Stimulated activated CD4-positive, alpha-beta T cell treated with anti-CD3 and anti-CD28 coated beads, Interleukin-4, amount 100 ng/mL, for 1 hour (primary cell): ENCODE data around the gene ABCB9.
"Not testable (repeated sequence)": the region's sequence is repeated elsewhere in the genome, so short reads cannot be mapped to it uniquely, and the experiment has no call there.

Experiments
- DNase-seq: peaks from one replicate; pipeline ENCODE4 v3.0.0-alpha.2; 2020

The ABCB9 gene

GRCh38 chr12:122959566-122960192, 6.6 kb downstream of the ABCB9 start:
- DNase-seq = no peak

DNA sequence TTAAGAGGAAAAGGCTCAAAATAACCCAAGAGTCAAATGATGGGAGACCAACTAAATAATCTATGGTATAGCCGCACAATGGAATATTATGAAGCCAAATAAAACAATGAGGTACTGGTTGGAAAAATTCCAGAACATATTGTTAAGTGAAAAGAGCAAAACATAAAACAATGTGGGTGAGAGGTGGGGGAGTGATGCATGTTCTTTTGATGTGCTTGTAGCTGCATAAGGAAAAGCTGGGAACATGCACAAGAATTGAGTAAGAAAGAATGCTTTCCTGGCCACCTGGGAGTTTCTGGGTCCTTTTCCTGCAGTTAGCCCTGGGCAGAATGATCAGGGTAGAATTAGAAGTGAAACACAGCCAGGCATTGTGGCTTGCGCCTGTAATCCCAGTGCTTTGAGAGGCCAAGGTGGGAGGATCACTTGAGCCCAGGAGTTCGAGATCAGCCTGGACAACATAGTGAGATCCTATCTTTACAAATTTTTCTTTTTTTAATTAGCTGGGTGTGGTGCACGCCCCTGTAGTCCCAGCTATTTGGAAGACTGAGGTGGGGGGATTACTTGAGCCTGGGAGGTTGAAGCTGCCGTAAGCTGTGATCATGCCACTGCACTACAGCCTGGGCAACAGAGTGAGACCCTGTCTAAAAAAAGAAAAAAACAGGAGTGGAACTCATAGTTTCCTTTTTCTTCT, 7.9 kb downstream of the ABCB9 start:
- no peak for DNase-seq

- no peak for DNase-seq
Observed at GRCh38 chr12:122956035-122956434, 10.2 kb downstream of the ABCB9 start.

DNA sequence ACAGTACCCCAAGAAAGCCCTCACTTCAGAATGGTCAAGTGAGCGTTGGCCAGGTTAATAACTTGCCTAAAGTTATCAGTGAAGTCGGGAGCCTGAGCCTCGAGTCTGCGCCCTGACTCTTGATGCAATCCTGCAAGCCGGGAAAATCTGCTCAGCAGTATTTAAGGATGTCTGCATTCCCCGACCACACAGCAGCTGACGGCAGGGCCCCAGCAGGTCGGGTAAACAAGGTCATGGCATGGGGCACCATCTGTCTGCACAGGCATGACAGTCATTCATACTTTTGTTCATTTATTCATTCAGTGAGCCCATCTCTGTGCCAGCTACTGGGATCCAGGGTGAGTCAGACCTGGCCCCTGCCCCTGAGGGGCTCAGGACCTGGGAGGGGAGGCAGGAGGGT, 11.1 kb downstream of the ABCB9 start:
- no peak for DNase-seq

DNA sequence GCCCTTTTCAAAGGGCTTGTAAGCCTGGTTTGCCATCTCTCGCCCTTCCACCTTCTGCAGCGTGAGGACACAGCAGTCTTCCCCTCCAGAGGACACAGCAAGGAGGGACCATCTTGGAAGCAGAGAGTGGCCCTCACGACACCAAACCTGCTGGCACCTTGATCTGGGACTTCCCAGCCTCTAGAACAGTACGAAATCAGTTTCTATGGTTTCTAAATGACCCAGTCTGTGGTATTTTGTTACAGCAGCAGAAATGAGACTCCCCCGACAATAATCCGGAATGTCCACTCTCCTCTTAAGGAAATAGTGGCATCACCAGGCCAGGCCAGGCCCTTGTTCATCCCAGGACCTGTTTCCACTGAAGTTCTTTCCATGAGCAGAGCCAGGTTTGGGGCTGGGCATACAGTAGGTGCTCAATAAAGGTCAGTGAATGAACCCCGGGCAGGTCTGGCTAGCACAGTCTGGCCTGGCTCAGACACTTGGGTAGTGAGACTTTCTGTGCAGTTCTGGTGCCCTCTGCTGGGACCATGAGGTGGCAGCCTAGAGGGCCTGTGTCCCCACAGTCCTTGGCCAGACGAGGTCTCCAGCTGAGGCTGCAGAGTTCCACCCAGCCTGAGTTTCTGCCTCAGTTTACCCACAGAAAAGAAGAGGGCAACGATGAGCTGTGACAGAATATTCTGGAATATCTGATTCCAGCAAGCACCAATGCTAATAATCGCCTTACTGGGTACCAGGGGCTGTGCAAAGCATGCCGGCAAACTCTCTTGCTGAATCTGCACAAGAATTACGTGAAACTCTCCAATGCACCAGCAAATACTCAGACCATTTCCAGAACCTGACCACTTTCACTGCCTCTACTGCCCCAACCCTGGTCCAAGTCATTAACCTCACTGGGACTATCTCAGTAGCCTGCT, 14.0 kb downstream of the ABCB9 start:
- DNase-seq = peak; percentile 71

- no peak for DNase-seq
Observed at GRCh38 chr12:122951406-122951805, 14.9 kb downstream of the ABCB9 start.

- no peak for DNase-seq
Observed at GRCh38 chr12:122949816-122950675, 16.2 kb downstream of the ABCB9 start.

GRCh38 chr12:122949405-122949804, 16.9 kb downstream of the ABCB9 start:
- no peak for DNase-seq

DNA sequence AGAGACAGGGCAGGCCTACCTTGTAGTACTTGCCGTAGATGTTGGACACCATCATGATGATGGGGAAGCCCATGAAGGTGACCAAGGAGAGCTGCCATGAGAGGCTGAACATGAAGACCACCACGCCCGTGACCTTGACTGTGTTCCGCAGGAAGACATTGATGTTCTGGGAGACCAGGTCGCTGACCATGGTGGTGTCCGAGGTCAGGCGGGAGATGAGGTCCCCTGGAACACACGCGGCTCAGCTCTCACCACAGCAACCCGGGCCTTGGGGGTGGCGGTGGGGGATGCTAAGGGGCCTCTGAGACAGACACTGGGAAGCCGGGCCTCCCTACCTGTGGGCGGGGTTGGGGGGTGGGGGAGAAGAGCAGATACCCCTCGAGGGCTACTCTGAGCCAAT, 17.7 kb downstream of the ABCB9 start:
- DNase-seq = no peak

GRCh38 chr12:122947352-122947792, 18.9 kb downstream of the ABCB9 start:
- no peak for DNase-seq

GRCh38 chr12:122946690-122947341, 19.4 kb downstream of the ABCB9 start:
- DNase-seq = peak; percentile 72

DNA sequence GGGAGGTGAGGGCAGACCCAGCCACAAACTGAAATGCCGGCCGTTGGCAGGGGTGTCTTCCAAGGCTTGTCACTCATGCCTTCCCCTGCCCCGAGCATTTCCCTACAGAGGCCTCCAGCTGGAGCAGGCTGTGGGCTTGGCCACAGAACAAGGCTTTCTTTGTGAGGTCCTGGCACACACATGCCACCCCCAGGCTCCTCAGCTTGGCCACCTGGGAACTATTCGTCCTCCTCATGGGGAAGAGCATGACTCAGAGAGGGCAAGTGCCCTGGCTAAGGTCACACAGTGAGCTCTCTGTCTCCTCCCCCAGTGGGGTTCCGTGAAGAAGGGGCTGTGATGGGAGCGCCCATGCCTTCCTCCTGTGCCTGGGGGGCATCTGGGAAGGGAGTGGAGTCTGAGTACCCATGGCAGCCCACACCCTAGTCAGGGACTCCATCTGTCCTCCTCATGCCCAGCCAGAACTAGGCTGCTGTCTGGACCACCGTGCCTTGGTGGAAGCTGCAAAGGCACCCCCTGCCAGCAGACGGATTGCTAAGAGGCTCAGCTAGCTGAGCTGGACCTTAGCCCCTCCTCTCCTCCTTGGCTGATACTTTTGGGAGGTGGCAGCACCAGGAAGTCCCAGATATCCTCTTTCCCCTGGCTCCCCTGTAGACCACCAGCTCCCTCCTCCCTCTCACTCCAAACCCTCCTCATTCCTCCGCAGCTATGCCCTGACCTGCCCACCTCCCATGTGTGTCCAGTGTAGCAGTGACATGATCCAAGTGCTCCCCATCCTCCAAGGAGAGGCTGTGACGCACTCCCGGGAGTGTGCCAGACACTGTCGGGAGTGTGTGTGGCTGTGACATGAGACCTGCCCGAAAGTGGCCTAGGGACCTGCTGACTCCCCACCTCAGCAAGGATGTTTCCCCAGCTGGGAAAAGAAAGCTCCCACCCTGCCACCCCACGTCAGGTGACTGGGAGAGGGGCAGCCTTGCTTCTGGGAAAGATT, 21.4 kb downstream of the ABCB9 start:
- no peak for DNase-seq

- DNase-seq = no peak
Observed at GRCh38 chr12:122943196-122943595, 23.1 kb downstream of the ABCB9 start.

GRCh38 chr12:122942637-122943036, 23.6 kb downstream of the ABCB9 start:
- no peak for DNase-seq

DNA sequence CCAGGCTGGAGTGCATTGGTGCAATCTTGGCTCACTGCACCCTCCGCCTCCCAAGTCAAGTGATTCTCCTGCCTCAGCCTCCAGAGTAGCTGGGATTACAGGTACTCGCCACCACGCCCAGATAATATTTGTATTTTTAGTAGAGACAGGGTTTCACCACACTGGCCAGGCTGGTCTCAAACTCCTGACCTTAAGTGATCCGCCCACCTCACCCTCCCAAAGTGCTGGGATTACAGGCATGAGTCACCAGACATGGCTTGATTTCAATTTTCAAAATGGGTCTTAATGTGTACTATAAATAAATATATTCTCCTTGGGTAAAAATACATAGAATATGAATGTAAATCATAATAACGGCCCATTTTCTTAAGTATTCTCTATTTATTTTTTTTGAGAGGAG, 24.9 kb downstream of the ABCB9 start:
- not testable (repeated sequence) for DNase-seq

- DNase-seq = no peak
Observed at GRCh38 chr12:122939125-122939524, 27.1 kb downstream of the ABCB9 start.

DNA sequence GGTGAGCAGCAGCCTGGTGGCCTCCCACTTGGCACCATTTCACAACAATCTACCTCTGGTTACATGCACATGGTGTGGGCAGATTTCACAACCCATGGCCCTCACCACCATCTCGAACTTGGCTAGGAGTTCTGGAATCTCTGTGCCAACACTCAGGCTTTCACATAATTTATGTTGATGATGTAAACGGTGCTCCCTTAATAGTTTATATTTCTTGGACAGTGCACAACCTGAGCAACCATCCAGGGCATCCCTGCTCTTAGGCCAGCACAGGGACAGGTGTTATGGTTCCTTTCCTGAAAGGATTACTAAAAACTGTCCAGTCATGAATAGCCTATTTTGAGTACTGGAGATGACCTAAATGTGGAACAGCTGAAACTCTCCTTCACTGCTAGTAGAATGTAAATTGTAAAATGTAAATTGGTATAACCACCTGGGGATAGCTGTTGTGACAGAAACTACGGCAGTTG, 28.6 kb downstream of the ABCB9 start:
- DNase-seq = no peak

GRCh38 chr12:122935318-122935717, 30.9 kb downstream of the ABCB9 start:
- DNase-seq = no peak

DNA sequence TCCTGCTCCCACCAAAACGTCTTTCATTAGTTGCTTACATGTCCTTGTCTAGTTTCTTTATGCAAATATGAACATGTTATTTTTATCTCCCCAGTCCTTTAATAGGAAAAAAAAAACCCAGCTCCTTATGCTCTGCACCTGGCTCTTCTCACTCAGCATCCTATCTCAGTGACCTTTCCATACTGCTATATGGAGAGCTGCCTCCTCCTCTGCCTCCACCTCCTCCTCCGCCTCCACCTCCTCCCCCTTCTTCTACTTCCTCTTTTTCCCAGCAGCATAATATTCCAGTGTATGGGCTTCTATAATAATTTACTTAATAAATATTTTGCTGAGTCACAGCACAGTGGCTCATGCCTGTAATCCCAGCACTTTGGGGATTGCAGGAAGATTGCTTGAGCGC, 31.5 kb downstream of the ABCB9 start:
- DNase-seq = no peak

DNA sequence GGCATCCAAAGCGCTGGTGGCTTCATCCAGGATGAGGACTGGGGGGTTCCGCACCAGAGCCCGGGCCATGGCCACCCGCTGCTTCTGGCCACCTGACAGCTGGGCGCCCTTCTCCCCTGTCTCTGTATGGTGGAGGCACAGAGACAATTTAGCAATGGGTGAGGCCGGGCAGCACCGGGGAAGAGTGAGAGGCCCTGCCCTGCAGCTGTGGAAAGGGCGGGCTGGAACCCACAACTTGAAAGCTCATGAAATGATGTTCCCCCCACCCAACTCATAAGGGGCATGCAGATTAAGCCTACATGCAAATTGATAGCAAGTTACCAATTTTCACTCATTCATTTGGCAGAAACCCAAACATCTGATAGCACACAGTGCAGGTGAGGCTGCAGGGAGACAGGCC, 34.1 kb downstream of the ABCB9 start:
- no peak for DNase-seq

DNA sequence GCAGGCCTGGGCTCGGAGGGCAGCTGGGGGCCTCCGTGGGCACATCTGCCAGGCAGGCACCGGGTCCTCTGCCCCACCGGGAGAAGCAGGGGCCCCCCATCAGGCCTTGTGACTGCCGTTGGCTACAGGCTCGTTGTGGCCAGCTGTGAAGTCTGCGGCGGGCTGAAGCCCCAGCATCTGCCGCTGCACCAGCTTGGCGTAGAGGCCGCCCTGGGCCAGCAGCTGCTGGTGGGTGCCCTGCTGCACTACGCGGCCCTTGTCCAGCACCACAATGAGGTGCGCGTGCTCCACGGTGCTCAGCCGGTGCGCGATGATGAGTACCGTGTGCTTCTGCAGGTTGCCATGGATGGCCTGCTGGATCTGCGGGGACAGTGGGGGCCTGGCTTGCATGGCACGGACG, 36.5 kb downstream of the ABCB9 start:
- DNase-seq = no peak
